HepG2 (cell line): ENCODE results near the gene ZCCHC4. TPM values are rescaled to one million over a fixed set of nuclear protein-coding genes. Genes with fewer than 3 reads are reported as not detected.

Experiments used
- ARNT2 ChIP-seq: sonication (generic); formaldehyde crosslinking; IDR thresholded peaks from 2 replicates; pipeline ENCODE4 v1.8.0; 2022; ENCODE audit warnings: mild to moderate bottlenecking, low read depth, missing genetic modification reagents, moderate library complexity
- CREM ChIP-seq, 2 experiments: sonication (generic) in 1 of 2; formaldehyde crosslinking in 1 of 2; IDR thresholded peaks; 2 replicates each; pipeline versions ENCODE4 v1.4.0 to v1.6.1; 2016 to 2020; ENCODE audit warnings: antibody characterized with exemption in 1 of 2, mild to moderate bottlenecking in 1 of 2, missing genetic modification reagents in 1 of 2
- KAT8 ChIP-seq: IDR thresholded peaks from 2 replicates; pipeline ENCODE4 v1.6.1; 2016; ENCODE audit warnings: missing genetic modification reagents, missing compliant biosample characterization
- MTA1 ChIP-seq: sonication (generic); formaldehyde crosslinking; IDR thresholded peaks from 2 replicates; pipeline ENCODE4 v1.4.0; 2020; ENCODE audit warnings: missing genetic modification reagents, mild to moderate bottlenecking, borderline replicate concordance
- SMAD3 ChIP-seq: sonication (generic); formaldehyde crosslinking; IDR thresholded peaks from 2 replicates; pipeline ENCODE4 v1.4.0; 2020; ENCODE audit warnings: missing genetic modification reagents
- ZNF749 ChIP-seq: sonication (generic); formaldehyde crosslinking; IDR thresholded peaks from 2 replicates; pipeline ENCODE4 v1.8.0; 2022; ENCODE audit warnings: mild to moderate bottlenecking, missing genetic modification reagents, moderate library complexity, borderline replicate concordance
- ZNF83 ChIP-seq: sonication (generic); formaldehyde crosslinking; IDR thresholded peaks from 2 replicates; pipeline ENCODE4 v1.4.0; 2020; ENCODE audit warnings: missing genetic modification reagents, mild to moderate bottlenecking, borderline replicate concordance
- polyA plus RNA-seq, 8 experiments: library from polyadenylated mRNA; depleted of rRNA in 3 of 8; stranded (reverse) in 7 of 8; unstranded in 1 of 8; fragments of >200 nt; fragmentation: Illumina TruSeq in 4 of 8; extraction: Trizol in 4 of 8; gene quantifications; 2 replicates each; pipeline versions ENCODE4 v1.2.1 to v1.2.3, GENCODE V29; 2011 to 2016; ENCODE audit warnings: low read depth in 4 of 8, missing spikeins in 1 of 8, mixed read lengths in 1 of 8; ENCODE audit not compliant: insufficient read depth in 1 of 8
- total RNA-seq, 5 experiments: library from RNA; depleted of rRNA; stranded (reverse); fragments of >200 nt; fragmentation: Illumina TruSeq; extraction: Trizol; gene quantifications; 2 replicates each; pipeline ENCODE4 v1.2.3, GENCODE V29; 2016; ENCODE audit warnings: low read depth in 1 of 5
- TF ChIP-seq, protein P1 (sequence below): IDR thresholded peaks from 2 replicates; pipeline ENCODE4 v1.6.1; 2012; ENCODE audit warnings: inconsistent platforms
- TF ChIP-seq, protein P2 (sequence below): sonication (generic); IDR thresholded peaks from 2 replicates; pipeline ENCODE4 v1.6.1; 2016; ENCODE audit warnings: low read depth, borderline replicate concordance
- TF ChIP-seq, protein P3 (sequence below): sonication (generic); formaldehyde crosslinking; IDR thresholded peaks from 2 replicates; pipeline ENCODE4 v1.5.1; 2020; ENCODE audit warnings: mild to moderate bottlenecking, missing genetic modification reagents, borderline replicate concordance
- TF ChIP-seq, protein P4 (sequence below): sonication (generic); formaldehyde crosslinking; IDR thresholded peaks from 2 replicates; pipeline ENCODE4 v1.5.0; 2020; ENCODE audit warnings: mild to moderate bottlenecking, missing genetic modification reagents, moderate library complexity
- TF ChIP-seq, protein P5 (sequence below), 2 experiments: sonication (generic) in 1 of 2; formaldehyde crosslinking in 1 of 2; IDR thresholded peaks; 2 replicates each; pipeline versions ENCODE4 v1.4.0 to v1.6.1; 2016 to 2020; ENCODE audit warnings: borderline replicate concordance in 1 of 2, low read depth in 1 of 2, mild to moderate bottlenecking in 1 of 2, missing genetic modification reagents in 1 of 2

The ZCCHC4 gene
- total and polyA plus RNA-seq, 2 of the 13 experiments (the other 11 are each of a cell fraction or from before 2014, with no cell fraction given), result 13.2 to 15.0 TPM

DNA sequence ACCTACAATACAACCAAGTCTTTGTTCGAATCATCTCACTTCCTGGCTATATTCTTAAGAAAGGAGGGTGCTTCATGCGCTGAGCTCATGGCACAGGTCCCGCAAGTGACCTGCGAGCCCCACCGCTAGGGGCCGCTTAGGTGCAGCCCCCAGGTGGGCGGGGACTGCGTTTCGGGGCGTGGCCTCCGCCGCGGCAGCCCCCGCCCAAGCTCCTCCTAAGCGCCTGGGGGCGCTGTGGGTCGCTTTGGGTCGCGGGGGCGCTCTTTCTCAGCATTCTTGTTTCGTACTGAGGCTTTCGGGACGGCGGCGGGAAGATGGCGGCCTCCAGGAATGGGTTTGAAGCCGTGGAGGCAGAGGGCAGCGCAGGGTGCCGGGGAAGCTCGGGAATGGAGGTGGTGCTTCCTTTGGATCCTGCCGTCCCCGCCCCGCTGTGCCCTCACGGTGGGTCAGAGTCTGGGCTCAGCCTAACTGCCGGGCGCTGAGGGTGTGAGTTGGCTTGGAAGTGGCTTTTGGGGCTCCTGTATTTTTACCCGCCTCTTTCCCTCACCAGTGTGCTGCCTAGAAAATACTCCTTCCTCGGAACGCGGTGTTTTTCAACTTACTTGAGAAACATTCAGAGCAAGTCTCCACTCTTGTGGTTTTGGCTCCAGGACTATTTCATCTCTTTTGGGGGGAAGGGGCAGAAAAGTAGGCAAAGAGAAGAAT is at the start of gene ZCCHC4 (continued):
- TF ChIP-seq CREM (IDR thresholded peaks at IDR 0.05) (peak; percentile 75), CREM (CRISPR knock-in tag; IDR thresholded peaks at IDR 0.05) (no peak), KAT8 (CRISPR knock-in tag) (peak; percentile 99), ARNT2 (CRISPR knock-in tag) (peak; percentile 80), MTA1 (peak; percentile 75), ZNF749 (peak; percentile 56; the same call in 1 of the 2 replicates), ZNF83 (no peak), SMAD3 (CRISPR knock-in tag) (peak; percentile 91)
- TF ChIP-seq, protein P1, sequence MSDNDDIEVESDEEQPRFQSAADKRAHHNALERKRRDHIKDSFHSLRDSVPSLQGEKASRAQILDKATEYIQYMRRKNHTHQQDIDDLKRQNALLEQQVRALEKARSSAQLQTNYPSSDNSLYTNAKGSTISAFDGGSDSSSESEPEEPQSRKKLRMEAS, result peak; percentile 60; the same call in 1 of the 2 replicates
- TF ChIP-seq, protein P2, sequence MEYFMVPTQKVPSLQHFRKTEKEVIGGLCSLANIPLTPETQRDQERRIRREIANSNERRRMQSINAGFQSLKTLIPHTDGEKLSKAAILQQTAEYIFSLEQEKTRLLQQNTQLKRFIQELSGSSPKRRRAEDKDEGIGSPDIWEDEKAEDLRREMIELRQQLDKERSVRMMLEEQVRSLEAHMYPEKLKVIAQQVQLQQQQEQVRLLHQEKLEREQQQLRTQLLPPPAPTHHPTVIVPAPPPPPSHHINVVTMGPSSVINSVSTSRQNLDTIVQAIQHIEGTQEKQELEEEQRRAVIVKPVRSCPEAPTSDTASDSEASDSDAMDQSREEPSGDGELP, result peak; percentile 36; the same call in 1 of the 2 replicates
- TF ChIP-seq, protein P3, sequence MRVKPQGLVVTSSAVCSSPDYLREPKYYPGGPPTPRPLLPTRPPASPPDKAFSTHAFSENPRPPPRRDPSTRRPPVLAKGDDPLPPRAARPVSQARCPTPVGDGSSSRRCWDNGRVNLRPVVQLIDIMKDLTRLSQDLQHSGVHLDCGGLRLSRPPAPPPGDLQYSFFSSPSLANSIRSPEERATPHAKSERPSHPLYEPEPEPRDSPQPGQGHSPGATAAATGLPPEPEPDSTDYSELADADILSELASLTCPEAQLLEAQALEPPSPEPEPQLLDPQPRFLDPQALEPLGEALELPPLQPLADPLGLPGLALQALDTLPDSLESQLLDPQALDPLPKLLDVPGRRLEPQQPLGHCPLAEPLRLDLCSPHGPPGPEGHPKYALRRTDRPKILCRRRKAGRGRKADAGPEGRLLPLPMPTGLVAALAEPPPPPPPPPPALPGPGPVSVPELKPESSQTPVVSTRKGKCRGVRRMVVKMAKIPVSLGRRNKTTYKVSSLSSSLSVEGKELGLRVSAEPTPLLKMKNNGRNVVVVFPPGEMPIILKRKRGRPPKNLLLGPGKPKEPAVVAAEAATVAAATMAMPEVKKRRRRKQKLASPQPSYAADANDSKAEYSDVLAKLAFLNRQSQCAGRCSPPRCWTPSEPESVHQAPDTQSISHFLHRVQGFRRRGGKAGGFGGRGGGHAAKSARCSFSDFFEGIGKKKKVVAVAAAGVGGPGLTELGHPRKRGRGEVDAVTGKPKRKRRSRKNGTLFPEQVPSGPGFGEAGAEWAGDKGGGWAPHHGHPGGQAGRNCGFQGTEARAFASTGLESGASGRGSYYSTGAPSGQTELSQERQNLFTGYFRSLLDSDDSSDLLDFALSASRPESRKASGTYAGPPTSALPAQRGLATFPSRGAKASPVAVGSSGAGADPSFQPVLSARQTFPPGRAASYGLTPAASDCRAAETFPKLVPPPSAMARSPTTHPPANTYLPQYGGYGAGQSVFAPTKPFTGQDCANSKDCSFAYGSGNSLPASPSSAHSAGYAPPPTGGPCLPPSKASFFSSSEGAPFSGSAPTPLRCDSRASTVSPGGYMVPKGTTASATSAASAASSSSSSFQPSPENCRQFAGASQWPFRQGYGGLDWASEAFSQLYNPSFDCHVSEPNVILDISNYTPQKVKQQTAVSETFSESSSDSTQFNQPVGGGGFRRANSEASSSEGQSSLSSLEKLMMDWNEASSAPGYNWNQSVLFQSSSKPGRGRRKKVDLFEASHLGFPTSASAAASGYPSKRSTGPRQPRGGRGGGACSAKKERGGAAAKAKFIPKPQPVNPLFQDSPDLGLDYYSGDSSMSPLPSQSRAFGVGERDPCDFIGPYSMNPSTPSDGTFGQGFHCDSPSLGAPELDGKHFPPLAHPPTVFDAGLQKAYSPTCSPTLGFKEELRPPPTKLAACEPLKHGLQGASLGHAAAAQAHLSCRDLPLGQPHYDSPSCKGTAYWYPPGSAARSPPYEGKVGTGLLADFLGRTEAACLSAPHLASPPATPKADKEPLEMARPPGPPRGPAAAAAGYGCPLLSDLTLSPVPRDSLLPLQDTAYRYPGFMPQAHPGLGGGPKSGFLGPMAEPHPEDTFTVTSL, result no peak
- TF ChIP-seq, protein P4, sequence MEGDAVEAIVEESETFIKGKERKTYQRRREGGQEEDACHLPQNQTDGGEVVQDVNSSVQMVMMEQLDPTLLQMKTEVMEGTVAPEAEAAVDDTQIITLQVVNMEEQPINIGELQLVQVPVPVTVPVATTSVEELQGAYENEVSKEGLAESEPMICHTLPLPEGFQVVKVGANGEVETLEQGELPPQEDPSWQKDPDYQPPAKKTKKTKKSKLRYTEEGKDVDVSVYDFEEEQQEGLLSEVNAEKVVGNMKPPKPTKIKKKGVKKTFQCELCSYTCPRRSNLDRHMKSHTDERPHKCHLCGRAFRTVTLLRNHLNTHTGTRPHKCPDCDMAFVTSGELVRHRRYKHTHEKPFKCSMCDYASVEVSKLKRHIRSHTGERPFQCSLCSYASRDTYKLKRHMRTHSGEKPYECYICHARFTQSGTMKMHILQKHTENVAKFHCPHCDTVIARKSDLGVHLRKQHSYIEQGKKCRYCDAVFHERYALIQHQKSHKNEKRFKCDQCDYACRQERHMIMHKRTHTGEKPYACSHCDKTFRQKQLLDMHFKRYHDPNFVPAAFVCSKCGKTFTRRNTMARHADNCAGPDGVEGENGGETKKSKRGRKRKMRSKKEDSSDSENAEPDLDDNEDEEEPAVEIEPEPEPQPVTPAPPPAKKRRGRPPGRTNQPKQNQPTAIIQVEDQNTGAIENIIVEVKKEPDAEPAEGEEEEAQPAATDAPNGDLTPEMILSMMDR, result peak; percentile 99
- TF ChIP-seq, protein P5, sequence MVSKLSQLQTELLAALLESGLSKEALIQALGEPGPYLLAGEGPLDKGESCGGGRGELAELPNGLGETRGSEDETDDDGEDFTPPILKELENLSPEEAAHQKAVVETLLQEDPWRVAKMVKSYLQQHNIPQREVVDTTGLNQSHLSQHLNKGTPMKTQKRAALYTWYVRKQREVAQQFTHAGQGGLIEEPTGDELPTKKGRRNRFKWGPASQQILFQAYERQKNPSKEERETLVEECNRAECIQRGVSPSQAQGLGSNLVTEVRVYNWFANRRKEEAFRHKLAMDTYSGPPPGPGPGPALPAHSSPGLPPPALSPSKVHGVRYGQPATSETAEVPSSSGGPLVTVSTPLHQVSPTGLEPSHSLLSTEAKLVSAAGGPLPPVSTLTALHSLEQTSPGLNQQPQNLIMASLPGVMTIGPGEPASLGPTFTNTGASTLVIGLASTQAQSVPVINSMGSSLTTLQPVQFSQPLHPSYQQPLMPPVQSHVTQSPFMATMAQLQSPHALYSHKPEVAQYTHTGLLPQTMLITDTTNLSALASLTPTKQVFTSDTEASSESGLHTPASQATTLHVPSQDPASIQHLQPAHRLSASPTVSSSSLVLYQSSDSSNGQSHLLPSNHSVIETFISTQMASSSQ (IDR thresholded peaks at IDR 0.05; ENCODE audit: low read depth), result no peak
- TF ChIP-seq, protein P5 (CRISPR knock-in tag; IDR thresholded peaks at IDR 0.05; ENCODE audit: borderline replicate concordance), result peak; percentile 68; the same call in 1 of the 2 replicates
